ENCODE measurements around the gene PDE3B.

DNA sequence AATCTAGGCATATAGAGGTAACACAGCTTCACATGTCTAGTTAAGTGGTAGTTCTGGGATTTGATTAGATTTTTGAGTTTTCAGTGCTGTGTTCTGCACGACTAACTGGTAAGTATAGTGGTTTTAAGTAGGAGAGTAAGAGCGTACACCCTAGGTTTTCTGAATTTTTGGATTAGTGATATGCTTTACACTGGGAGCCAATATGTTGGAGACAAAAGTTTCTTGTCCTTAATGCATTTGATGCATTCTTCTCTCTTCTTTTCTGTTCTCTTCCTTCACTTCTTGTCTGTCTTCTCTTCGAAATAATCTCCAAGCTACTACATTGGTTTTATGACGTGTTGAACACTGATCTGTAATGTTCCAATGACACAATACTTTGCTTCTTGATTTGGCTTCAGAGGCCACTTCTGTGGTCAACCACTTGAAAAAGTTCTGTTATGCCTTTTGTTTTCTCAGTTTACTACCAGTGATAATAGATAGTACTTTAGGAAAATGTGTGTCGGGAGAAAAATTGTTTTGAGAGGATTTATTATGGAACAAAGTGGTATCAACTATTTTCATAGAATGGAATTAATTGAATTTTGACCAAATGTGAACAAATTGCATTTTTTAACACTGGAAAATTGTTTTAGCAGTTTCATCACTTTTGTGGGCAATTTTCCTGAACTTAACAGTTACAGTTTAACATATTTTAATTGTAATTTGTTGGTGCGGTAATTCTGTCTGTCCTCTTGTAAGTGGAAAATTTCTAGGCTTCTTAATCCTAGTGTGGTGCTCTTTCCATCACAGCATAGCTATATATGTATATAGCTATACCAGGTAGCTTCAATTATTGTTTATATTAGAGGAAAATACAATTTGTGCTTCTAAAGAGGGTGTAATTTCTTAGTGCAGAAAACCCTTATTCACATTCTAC is 2.6 kb downstream of the PDE3B start:
- no peak for TF ChIP-seq CTCF (IDR thresholded peaks at IDR 0.05; ENCODE audit: low read depth, low read length)
- TF ChIP-seq EZH2phosphoT487 (IDR thresholded peaks at IDR 0.05; ENCODE audit: low read depth) = no peak
